A172 (cell line): ENCODE measurements around the gene UBC. TPM values are rescaled to one million over a fixed set of nuclear protein-coding genes. Genes with fewer than 3 reads are reported as not detected.
"Not testable (repeated sequence)": the region's sequence is repeated elsewhere in the genome, so short reads cannot be mapped to it uniquely, and the experiment has no call there.

Experiments
- DNase-seq: peaks from one replicate; pipeline ENCODE4 v3.0.0-alpha.2; 2015; ENCODE audit warnings: low spot score
- total RNA-seq: library from RNA; depleted of rRNA; stranded (reverse); fragments of >200 nt; shearing (Covaris generic); gene quantifications from 2 replicates; pipeline ENCODE4 v1.2.3, GENCODE V29; 2014

UBC gene
- total RNA-seq, 1 experiment from 2014 or later = 1,521 TPM

- DNase-seq = peak; percentile 31
Observed at GRCh38 chr12:124915239-124916236, 1.1 kb upstream of the UBC start.

- peak; percentile 80 for DNase-seq
Observed at GRCh38 chr12:124913474-124914391, 717 bp downstream of the UBC start.

- not testable (repeated sequence) for DNase-seq
Observed at GRCh38 chr12:124912529-124913287, 1.7 kb downstream of the UBC start.

DNA sequence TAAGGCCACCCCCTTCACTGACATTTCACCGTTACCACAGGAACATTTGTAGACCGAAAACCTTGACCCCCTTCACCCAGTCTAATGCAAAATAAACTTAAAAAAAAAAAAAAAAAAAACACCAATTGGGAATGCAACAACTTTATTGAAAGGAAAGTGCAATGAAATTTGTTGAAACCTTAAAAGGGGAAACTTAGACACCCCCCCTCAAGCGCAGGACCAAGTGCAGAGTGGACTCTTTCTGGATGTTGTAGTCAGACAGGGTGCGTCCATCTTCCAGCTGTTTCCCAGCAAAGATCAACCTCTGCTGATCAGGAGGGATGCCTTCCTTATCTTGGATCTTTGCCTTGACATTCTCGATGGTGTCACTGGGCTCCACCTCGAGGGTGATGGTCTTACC is 2.9 kb downstream of the UBC start:
- not testable (repeated sequence) for DNase-seq

DNA sequence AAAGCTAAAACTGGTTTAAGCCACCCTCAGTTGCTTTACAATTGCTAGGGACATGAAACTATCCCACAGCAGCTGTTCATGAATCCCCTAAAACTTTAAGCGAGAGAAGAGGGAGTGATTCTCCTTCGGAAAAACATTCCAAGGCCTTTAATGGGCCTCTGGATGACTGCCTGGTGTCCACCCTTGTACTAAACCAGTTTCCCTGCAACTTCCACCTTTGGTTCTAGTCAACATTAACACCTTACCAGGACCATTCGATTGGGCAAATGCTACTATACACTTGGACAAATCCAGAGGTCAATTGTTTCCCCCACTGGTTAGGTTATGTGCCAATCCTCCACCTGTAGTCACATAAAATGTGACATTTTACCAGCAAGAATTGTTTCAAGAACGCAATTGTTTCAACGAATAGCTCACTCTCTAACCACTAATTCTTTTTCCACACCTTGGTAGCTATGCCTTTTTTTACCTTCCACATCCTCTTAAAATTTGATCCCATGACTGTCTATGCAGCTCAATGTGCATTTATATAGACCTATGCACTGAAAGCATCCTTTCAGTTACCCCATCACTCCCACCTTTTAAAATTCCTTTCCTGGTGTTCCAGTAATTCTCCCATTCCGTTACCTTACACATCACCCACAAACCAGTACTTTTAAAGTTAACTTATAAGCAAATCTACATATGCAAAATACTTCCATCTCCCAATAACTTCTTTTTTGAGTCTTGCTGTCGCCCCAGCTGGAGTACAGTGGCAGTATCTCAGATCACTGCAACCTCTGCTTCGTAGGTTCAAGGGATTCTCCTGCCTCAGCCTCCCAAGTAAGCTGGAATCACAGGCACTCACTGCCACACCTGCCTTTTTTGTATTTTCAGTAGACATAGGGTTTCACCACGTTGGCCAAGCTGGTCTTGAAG is 3.6 kb downstream of the UBC start:
- DNase-seq = peak; percentile 21

GRCh38 chr12:124909831-124910560 is 4.5 kb downstream of the UBC start:
- DNase-seq = peak; percentile 22

GRCh38 chr12:124906606-124907261 is 7.7 kb downstream of the UBC start:
- peak; percentile 92 for DNase-seq

- DNase-seq = peak; percentile 87
Observed at GRCh38 chr12:124904306-124905098, 9.9 kb downstream of the UBC start.

DNA sequence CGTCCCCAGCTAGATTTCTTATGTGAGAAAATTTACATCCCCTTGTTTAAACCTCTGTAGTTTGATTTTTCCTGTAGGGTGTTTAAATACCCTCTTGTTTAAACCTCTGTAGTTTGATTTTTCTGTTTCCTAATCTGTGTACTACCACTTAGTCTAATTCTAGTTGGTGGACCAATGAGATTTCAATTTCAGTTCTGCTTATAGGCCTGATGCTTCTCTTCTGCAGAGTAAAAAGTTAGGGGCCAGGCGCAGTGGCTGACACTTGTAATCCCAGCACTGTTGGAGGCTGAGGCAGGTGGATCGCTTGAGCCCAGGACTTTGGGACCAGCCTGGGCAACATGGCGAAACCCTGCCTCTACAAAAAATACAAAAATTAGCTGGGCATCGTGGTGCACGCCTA is 11.5 kb downstream of the UBC start:
- no peak for DNase-seq

DNA sequence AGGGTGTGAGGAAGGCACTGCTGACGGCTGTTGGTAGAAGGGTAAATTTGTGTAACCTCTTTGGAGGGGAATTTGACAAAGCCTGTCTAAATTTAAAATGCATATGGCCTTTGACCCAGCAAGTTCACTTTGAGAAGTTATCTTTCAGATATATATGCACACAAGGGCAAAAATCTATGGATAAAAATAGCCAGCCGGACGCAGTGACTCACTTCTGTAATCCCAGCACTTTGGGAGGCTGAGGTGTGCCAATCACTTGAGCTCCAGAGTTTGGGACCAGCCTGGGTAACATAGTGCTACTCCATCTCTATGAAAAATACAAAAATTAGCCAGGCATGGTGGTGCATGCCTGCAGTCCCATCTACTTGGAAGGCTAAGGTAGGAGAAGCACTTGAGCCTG is 13.4 kb downstream of the UBC start:
- peak; percentile 50 for DNase-seq

DNA sequence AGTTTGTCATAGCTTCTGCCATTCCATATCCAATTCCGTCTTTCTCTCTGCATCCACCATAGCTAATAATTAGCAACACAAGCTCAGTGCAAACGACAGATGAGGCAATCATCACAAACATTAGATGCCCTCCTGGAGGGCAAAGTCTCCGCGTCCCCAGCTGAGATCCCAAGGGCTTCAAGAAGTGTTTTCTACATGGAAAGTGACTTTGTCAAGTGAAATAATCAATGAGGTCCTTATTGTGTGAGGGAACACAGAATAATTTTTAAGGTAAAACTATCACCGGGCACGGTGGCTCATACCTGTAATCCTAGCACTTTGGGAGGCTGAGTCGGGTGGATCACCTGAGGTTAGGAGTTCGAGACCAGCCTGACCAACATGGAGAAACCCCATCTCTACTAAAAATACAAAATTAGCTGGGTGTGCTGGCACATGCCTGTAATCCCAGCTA is 14.1 kb downstream of the UBC start:
- DNase-seq = not testable (repeated sequence)

- no peak for DNase-seq
Observed at GRCh38 chr12:124898923-124899294, 15.5 kb downstream of the UBC start.

GRCh38 chr12:124898200-124898922 is 16.1 kb downstream of the UBC start:
- DNase-seq = peak; percentile 66

- no peak for DNase-seq
Observed at GRCh38 chr12:124896461-124896860, 18.0 kb downstream of the UBC start.

- DNase-seq = no peak
Observed at GRCh38 chr12:124893792-124894516, 20.5 kb downstream of the UBC start.

DNA sequence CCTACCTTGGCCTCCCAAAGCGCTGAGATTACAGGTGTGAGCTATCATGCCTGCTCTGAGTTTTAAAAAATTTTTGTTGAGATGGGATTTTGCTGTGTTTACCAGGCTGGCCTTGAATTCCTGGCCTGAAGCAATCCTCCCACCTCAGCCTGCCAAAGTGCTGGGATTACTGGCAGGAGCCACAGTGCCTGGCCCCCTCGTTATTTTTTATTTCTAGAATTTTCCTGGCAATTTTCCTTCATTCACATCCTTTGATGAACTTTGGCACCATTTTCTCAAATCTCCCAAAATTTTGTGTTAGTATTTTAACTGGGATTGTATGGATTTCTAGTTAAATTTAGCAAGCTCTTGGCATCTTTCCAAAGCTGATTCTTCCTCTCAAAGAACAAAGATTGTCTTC is 26.2 kb downstream of the UBC start:
- DNase-seq = no peak

GRCh38 chr12:124887766-124888165 is 26.7 kb downstream of the UBC start:
- not testable (repeated sequence) for DNase-seq
